GM19023 (cell line): Measurements from ENCODE around the gene RHO.

ENCODE experiments used
- ATAC-seq: cut with Tn5 transposase; IDR thresholded peaks from one replicate; pipeline ENCODE4 v1.9.1; 2021; ENCODE audit warnings: mild to moderate bottlenecking, moderate library complexity; ENCODE audit not compliant: unreplicated experiment

The RHO gene

DNA sequence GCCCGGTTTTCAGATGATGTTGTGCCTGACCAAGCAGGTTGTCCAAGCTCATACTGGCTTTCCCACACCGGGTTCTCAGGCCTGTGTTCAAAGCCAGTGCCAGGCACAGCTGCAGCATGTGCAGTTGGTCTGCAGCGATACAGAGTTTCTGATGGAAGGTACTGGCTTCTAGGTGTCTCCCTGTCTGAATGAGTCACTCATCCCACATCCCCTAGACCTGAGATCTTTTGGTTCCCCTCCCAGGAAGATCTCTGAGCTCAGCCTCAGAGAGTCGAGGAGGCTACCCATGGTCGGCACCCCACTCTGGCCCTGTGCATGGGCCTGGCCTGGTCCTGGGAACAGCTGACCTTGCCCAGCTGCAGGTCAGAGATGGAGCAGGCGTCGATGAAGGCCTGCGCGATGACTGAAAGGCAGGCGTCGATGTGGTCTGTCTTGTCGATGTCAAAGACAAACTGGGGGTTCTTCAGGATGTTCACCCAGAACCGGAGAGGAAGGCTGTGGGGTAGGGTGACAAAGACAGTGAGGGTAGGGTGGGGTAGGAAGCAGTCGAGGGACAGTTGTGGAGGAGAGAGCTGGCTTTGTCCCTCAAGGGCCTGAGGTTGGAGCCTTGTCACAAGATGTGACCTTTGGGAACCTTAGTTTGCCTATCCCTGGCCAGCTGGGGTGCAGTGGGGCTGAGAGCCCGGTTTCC lies 29.8 kb downstream of the RHO start:
- no peak for ATAC-seq

DNA sequence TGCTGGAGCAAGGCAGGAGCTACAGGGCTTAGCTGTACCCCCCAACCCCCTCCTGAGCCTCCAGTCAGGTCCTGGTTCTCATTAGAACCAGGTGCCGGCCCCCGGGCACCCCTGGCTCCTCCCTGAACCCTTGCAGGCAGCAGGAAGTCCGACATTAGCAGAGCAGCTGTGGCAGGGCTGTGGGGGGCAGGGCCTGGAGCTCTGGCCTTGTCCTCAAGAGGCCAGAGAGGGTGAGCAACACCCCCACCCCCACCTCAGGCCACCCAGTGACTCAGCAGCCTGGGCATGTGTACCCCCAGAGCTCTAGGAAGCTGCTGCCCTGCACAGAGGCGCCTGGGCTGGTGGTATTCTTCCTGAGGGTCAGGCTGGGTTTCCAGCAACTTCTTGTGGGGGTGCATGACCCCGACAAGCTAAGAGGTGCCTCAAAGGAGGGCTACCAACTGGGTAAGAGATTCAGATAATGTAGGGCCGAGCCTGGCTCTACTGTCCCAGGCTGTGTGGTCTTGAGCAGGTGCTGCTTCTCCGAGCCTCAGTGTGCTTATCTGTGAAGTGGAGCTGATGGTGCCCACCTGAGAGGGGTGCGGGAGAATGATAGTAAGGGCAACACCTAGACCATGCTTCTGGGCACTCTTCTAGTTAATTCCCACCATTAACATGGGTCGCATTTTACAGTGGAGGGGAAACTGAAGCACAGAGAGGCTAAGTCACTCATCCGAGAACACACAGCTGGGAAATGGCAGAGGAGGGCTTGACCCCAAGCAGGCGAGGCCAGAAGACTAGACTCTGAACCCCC lies 30.5 kb downstream of the RHO start:
- no peak for ATAC-seq

DNA sequence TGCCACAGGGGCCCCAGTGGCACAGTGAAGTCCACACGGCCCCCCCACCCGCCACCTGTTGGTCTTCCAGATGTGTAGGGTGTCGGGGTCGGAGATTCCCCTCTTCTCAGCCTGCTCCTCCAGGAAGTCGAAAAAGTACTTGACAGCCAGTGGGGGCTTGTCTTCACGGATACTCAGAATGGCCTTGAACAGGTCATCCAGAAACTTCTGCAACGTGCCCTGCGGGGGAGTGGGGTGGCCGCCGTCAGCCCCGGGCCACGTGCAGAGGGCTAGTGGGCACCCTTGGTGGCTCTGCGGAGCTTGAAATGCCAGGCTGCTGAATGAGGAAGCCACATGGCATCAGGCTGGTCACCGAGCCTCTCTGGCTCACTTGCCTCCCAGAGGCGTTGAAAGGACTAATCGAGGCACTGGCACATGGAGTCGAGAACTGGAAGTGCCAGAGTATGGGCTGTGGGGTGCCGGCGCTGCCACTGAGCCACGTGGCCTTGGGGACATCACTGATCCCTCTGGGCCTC lies 31.2 kb downstream of the RHO start:
- no peak for ATAC-seq

DNA sequence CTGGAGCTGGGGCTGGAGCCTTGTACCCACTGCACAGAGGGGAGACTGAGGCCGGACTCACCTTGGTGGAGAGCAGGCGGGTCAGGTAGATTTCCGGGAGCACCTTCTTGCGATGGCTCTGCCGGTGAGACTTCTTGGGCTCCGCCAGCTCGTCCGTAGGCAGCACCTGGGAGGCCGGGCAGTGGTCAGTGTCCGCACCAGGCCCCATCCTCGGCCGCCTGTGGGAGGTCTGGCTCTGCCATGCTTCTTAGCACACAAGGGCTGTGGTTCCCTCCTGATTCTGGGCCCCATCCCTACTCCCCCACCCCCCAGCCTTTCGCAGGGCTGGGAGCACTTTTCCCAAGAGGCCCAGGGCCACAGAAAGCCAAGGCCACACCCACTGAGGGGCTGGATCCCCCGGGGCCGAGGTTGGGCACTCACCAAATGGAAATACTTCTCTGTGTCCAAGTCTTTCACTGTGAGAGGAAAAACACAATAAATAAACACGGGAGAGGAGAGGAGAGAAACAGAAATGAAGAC lies 31.9 kb downstream of the RHO start:
- ATAC-seq, result no peak

DNA sequence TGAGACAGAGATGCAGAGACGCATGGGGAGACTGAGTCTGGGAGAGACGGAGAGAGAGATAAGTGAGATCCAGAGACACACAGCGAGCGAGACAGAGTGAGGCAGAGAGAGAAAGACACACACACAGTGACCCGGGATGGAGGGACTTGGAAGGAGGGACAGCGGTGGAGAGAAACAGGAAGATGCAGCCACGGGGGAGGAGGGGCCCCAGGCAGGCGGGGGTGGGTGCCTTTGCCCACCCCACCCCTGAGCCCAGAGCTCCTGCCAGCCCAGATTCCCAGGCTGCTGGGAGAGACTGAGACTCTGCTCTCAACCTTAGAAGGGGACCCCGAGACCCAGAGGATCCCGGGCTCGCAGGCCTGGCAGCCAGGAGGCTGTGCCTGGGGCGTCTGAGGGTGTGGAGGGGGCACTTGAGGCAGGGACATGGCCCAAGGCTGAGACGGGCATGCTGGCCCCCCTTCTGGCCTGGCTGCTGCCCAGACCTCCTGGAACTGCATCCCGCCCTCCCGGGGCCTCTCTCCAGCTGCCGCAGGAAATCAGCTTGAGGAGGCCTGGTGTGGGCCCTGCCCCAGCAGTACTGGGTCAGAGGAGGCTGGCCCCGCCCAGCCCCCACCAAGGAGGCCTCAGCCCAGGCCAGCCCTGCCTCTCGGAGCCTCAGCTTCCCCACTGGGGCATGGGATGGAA lies 32.6 kb downstream of the RHO start:
- no peak for ATAC-seq

DNA sequence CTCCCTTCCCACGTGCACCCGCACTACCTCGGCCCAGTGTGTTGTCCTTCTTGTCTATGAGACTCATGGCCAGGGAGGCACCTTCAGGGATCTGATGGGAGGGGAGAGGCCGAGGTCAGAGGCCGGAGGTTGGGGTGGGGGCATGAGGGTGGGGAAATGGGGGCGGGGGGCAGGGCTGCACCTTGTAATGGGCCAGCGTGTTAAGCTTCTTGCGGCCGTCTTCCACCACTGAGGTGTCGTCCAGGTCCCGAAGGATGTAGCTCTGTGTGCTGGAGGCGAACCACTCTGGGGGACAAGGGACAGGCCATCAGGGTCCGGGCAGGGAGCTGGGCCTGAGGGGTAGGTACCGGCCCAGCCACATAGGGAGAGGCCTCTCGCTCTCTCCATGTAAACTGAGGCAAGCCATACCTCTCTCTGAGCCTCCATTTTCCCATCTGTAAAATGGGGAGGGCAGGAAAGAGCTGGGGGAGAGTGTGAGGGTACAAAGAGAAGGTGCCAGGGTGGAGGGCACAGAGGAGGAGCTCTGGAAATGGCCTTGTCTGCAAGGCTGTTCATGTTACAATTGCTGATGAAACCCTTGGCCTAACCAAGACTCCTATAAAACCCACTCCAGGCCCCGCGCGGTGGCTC lies 33.3 kb downstream of the RHO start:
- ATAC-seq, result no peak

DNA sequence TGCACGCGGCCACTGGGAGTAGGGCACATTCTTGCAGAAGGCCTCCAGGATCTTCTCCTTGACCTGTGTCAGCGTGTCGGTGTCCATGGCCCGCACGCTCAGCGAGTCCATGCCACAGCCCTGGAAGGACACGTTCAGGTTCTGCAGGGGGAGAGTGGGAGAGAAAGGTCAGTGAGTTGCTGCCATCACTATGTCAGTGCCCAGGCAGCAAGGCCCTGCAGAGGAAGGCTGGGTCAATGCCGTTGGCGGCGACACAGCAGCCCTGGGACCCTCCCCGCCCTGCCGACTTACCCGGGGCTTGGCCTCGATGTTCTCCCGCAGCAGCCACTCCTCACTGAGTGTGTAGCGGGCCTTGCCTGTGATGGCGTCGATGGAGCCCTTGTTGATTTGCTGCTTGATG lies 34.4 kb downstream of the RHO start:
- ATAC-seq, result no peak

DNA sequence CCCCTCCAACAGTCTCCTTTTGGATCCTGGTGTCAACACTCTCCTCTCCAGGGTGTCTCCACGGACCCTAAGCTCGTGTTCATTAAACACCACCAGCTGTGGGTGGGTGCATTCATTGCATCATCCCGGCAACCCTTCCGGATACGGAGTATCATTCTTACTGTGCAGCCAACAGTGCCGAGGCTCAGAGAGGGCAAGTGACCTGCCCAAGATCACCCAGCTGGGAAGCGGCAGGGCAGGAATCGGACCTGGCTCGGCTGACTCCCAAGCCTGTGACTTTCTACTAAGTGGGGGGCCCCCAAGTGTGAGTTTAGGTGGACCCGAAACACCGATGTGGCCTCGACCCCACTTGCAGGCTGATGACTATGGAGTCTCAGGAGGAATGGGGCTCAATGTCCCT lies 34.9 kb downstream of the RHO start:
- ATAC-seq, result no peak

DNA sequence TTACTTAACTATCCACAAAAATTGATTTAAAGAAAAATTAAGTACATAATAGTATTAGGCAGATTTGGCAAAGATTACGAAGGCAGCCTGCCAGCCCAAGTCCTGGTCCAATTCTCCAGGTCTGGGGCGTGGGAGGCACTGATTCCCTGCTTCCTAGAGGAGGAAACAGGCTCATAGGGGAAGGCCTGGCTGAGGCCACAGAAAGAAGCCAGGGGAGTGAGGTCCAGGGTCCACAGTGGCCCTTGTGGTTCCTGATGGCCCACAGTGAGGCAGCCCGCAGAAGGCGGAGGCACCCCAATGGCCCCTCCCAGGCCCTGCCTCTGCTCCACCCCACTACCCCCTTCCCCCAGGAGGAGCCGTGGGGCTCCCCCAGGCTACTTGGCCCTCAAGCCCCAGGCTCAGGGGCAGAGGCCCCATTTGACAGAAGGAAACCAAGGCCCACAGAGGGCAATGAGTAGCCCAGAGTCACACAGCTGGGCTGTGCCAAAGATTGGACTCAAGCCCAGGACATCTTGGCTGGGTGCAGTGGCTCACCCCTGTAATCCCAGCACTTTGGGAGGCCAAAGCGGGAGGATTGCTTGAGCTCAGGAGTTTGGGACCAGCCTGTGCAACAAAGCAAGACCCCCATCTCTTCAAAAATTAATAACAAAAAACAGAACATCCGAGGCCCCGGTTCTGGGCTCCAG lies 35.6 kb downstream of the RHO start:
- no peak for ATAC-seq

DNA sequence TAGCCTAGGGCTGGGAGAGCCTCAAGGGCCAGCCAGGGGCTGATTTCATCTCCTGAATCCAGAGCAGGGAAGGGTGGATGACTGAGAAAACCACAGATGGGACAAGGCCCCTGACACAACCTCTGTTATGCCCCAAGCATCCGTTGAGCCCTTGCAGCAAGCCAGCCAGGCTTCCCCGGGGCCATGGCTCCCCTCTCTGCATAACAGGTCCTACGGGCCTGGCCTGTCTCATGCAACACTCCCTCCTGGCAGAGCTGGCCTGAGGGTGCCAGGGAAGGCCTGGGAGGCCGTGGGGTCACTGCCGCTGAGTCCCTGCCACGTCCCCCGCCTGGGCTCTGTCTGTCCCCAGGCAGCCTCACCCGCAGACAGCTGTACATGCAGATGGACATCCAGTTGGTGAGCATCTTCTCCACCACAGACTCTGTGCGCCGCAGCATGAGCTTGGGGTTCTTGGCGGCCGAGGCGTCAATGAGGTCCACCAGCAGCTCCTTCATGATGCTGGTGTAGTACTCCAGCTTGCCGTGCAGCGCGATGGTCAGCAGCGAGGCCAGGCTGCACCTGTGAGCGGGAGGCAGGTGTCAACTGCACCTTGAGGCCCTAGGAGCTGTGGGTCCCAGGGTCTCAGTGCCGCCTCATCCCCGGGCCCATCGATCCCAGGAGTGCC lies 36.7 kb downstream of the RHO start:
- ATAC-seq, result no peak

DNA sequence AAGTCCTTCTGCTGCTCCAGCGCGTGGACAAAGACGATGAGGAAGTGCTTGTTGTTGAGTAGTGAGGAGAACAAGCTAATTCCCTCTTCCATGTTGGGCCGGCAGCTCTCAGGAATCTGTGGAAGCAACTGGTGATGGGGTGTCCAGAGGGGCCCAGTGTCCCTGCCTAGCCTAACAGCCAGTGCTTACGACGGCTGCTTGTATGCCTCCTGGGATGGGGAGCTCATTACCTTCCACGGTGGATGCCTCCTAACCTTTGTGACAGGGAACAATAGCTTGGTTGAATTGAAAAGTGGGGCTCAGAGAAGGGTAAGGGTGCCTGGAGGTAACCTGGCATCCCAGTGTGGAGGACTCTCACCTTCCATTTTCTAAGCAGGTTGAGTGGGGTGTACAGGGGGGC lies 37.5 kb downstream of the RHO start:
- ATAC-seq, result no peak

DNA sequence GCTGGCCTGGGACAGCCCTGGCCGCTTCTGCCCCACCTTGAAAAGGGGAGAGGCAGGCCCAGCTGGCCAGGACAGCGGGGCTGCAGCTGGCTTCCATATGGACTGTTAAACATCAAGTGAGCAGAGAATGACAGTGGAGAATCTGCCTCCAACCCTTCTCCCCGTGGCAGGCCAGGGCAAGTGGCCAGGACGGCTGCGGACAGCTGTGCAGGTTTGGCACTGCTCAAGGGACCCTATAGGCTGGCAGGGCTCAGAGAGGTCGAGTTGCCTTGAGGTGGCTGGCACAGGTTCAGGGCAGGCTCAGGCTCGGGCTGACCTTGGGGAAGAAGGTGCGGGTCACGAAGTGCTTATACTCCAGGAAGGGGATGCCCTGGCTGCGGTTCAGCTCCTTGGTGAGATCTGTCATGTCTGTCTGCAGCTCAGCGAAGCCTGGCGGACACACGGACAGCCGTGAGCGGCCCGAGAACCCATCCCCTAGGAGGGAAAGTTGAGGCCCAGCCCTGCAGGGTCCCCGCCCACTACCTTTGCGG lies 38.8 kb downstream of the RHO start:
- ATAC-seq, result no peak

DNA sequence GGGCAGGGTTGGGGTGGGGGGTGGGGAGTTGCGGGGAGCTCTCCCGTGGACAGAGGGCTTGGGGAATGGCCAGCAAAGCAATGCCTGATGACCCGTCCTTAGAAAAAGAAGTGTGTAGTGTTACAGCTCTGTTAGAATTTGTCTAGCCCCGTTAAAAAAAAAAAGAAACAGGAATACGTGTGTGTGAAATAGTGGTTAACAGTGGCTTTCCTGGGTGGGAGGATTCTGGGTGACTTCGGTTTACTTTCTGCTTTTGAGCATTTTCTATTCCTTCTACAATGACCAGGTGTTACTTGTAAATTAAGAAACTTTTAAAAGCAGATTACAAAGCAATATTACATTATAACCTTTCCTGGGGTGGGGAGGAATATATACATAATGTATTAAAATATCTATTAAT lies 39.5 kb downstream of the RHO start:
- ATAC-seq, result no peak

DNA sequence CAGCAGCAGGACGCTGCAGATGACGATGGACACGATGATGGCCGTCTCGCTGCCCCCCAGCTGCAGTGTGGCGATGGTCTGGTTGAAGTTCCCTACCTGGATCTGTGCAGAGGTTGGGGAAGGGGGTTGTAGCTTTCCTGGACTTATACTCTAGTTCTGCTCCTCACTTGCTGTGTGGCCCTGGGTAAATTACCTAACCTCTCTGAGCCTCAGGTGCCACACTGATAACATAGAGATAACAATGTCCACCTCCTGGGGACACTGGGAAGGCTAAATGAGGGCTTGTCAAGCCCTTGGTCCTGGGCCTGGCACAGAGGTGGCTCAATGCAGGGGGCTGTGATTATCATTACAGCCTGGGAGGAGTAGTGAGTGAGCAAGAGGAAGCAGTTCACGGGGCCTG lies 41.4 kb downstream of the RHO start:
- ATAC-seq, result no peak

DNA sequence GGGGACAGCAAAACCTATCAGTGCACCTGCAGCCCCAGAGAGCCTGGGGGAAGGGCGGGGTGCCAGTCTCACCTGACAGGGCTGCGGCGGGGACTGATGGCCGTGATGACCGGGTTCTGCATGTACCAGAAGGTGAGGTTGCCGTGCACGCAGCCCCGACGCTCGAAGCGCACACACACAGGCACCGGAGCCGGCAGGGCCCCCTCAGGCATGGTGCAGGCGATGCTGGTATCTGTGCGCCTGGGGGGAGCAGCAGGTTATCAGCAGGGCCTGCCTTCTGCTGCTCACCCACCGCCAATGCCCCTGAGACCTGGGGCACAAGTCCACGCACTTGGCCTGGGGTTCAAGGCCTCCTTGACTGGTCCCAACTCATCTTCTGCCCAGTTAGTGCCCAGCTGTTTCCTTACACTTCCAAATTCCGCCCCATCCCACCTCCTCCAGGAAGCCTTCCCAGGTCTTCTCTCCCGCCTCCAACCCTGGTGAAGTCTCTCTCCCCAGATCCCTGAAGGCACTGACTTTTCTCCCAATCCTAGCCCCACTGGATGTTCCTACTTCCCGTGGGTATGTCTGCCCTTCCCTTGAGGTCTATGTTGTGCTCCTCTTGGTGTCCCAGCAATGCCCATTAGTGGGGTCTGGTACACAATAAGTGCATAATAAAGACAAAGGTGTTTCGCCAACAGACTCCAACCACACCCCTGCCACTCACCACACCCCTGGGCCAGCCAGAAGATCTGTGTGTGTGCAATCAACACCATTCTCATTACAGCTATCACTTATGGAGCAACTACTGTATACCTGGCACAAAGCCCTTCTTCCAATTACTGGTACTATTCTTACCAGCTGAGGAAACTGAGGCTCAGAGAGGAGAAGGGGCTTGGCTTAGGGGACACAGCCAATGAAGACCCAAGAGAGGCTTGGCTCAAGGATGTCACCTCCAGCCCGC lies 43.4 kb downstream of the RHO start:
- ATAC-seq, result no peak

DNA sequence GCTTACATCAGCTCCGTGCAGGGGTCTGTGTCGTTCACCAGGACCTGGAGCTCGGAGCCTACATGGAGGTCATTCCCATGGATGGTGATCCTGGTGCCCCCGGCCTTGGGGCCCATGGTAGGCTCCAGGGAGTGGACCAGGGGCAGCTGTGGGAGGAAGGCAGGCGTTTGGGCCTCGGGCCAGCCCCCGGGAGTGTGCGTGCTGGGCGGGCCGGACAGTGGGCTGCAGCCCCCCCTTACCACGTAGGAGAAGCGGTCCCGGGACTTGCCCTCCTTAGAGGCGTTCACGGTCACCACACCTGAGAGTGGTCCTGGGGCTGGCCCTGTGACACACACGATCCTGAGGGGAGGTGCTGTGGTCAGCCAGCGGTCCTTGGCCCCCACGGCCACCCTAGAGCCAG lies 44.2 kb downstream of the RHO start:
- ATAC-seq, result no peak

DNA sequence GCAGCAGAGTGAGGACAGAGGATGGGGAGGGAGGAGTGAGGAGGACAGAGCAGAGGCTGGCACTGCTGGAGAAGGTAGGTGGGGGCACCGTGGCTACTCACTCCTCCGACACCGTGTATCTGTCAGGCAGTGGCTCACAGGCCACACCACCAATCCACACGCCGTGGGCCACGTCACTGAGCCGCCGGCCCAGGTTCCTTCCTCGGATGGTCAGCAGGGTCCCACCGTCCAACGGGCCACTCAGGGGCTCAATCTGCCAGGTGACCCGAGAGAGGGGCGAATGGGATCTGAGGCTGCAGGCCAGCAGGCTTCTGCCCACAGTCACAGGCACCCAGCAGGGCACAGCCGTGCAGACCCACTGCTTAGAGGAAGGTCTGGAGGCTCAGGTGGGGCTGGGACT lies 45.1 kb downstream of the RHO start:
- ATAC-seq, result no peak

DNA sequence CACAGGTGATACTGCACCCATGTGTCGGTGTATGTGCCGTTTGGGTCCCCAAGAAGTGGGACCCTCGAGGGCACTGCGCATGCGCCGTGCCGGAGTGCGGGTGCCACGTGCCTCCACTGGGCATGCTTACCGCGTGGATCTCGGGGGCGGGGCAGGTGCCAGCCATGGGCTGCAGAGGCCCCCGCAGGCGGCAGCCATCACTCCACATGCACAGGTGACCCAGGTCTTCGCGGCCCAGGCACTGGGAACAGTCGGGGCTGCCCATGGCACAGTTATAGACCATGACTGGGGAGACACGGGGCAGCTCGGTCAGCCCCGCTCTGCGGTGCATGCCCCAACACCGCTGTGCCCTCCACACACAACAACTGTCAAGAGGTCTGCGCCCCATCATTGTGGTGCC lies 45.8 kb downstream of the RHO start:
- no peak for ATAC-seq
